ENCODE data around the gene CLEC12A. TPM values are rescaled to one million over a fixed set of nuclear protein-coding genes. Genes with fewer than 3 reads are reported as not detected.
"Not testable (repeated sequence)": the region's sequence is repeated elsewhere in the genome, so short reads cannot be mapped to it uniquely, and the experiment has no call there.

The CLEC12A gene
- total and polyA plus RNA-seq, 8 donors, result 0.43 to 2.1 (median 0.85) TPM; not detected in 4

- no peaks in the 10 kb centered on the region for H3K36me3 ChIP-seq
- intact Hi-C loops (cut with DNase I; ENCODE audit: low total_unique reads), result no loop called here
- 27 to 46% (median 40%) methylated on average over 5 of the region's 5 CpGs for WGBS, 5 donors
- no peaks in the 10 kb centered on the region for H3K9me3 ChIP-seq
- TF ChIP-seq EP300 (IDR thresholded peaks at IDR 0.05) (no peak), POLR2AphosphoS5 (IDR thresholded peaks at IDR 0.05) (peak in 2 of 3 donors; percentile 44 to 62)
- H3K27ac ChIP-seq, result peak overlapping the region in 3 of 5 donors; percentile 24 to 60 (median 54)
- H3K27me3 ChIP-seq, result no peaks in the 10 kb centered on the region
- peaks cover 0 to 11% (median 2%) of the 10 kb centered on the region in 4 donors for H3K4me1 ChIP-seq
- H3K4me3 ChIP-seq, result no peak overlapping the region
- peak in 1 of 2 donors; percentile 57 for DNase-seq
Measured at GRCh38 chr12:10018386-10018785, 47.2 kb downstream of the CLEC12A start.

- intact Hi-C loops (cut with DNase I; ENCODE audit: low total_unique reads), result no loop called here
Measured at GRCh38 chr12:10021342-10021741, 50.1 kb downstream of the CLEC12A start.

GRCh38 chr12:10025236-10025635, 54.0 kb downstream of the CLEC12A start:
- no peak for TF ChIP-seq CTCF (IDR thresholded peaks at IDR 0.05)
- TF ChIP-seq EP300 (IDR thresholded peaks at IDR 0.05), result no peak
- no peak for TF ChIP-seq POLR2AphosphoS5 (IDR thresholded peaks at IDR 0.05)
- no peak for TF ChIP-seq POLR2A (IDR thresholded peaks at IDR 0.05)
- 59 to 91% (median 90%) methylated on average over 3 of the region's 3 CpGs for WGBS, 5 donors
- no peaks in the 10 kb centered on the region for H3K27me3 ChIP-seq
- intact Hi-C loops (cut with DNase I; ENCODE audit: low total_unique reads), result no loop called here
- H3K4me3 ChIP-seq, result no peak overlapping the region
- no peaks in the 10 kb centered on the region for H3K36me3 ChIP-seq
- H3K4me1 ChIP-seq, result no peaks in the 10 kb centered on the region
- no peak for DNase-seq
- no peaks in the 10 kb centered on the region for H3K9me3 ChIP-seq
- no peak overlapping the region for H3K27ac ChIP-seq

More at GRCh38 chr12:10021342-10021741, 50.1 kb downstream of the CLEC12A start:
- no peak for DNase-seq
- 53 to 83% (median 77%) methylated on average over 3 of the region's 3 CpGs for WGBS, 5 donors
- no peaks in the 10 kb centered on the region for H3K9me3 ChIP-seq
- no peak for TF ChIP-seq POLR2A (IDR thresholded peaks at IDR 0.05)
- TF ChIP-seq EP300 (IDR thresholded peaks at IDR 0.05), result no peak
- TF ChIP-seq POLR2AphosphoS5 (IDR thresholded peaks at IDR 0.05), result no peak
- TF ChIP-seq CTCF (IDR thresholded peaks at IDR 0.05), result no peak
- no peak overlapping the region for H3K27ac ChIP-seq
- H3K36me3 ChIP-seq, result no peaks in the 10 kb centered on the region
- H3K4me3 ChIP-seq, result no peak overlapping the region
- no peaks in the 10 kb centered on the region for H3K27me3 ChIP-seq
- peaks cover 0 to 11% (median 2%) of the 10 kb centered on the region in 4 donors for H3K4me1 ChIP-seq

- intact Hi-C loops (cut with DNase I; ENCODE audit: low total_unique reads); H3K4me1 ChIP-seq; H3K36me3 ChIP-seq; H3K27ac ChIP-seq; DNase-seq; H3K27me3 ChIP-seq; H3K4me3 ChIP-seq; H3K9me3 ChIP-seq: not testable (repeated sequence)
- WGBS, 5 donors, result 80 to 93% (median 85%) methylated on average over 4 of the region's 4 CpGs
Measured at GRCh38 chr12:10026666-10027065, 55.5 kb downstream of the CLEC12A start.

DNA sequence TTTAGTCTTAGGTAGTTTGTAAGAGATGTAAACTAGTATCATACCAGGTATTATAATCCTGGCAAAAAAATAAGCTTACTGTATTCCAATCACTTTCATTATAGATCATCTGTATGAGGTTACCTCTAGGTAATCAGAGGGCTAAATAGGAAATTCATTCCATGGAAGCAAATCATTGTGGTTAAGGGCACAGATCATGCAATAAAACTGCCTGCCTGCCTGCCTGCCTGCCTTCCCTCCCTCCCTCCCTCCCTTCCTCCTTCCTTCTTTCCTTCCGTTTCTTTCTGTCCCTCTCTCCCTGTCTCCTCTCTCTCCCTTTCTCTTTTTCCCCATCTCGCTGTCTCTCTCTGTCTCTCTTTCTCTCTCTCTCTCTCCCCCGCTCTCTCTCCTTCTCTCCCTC, 56.1 kb downstream of the CLEC12A start:
- Histone ChIP-seq H3K36me3 (no peaks in the 10 kb centered on the region), H3K4me1 (no peaks in the 10 kb centered on the region), H3K27ac (peak overlapping the region in 1 of 5 donors; percentile 14), H3K4me3 (no peak overlapping the region), H3K27me3 (no peaks in the 10 kb centered on the region), H3K9me3 (no peaks in the 10 kb centered on the region)
- 73 to 81% (median 79%) methylated on average over 3 of the region's 3 CpGs for WGBS, 5 donors
- DNase-seq, result no peak
- intact Hi-C loops (cut with DNase I; ENCODE audit: low total_unique reads), result no loop called here
- no peak for TF ChIP-seq POLR2AphosphoS5 (IDR thresholded peaks at IDR 0.05)
- no peak for TF ChIP-seq POLR2A (IDR thresholded peaks at IDR 0.05)
- no peak for TF ChIP-seq CTCF (IDR thresholded peaks at IDR 0.05)
- TF ChIP-seq EP300 (IDR thresholded peaks at IDR 0.05), result no peak

All from stomach (tissue), 9 donors.